Esophagus muscularis mucosa (tissue), 4 donors: ENCODE data around the gene CSTF1. TPM values are rescaled to one million over a fixed set of nuclear protein-coding genes. Genes with fewer than 3 reads are reported as not detected.

Experiments
- DNase-seq: peaks from one replicate; pipeline ENCODE4 v3.0.0-alpha.2; 2017; ENCODE audit errors: extremely low spot score
- H3K27ac ChIP-seq, 4 donors: fragments of 200-600 bp; sonication (generic); replicated peaks in 1 of 4; 1 replicate in 3 of 4; 2 replicates in 1 of 4; pipeline ENCODE4 v1.5.1; 2016 to 2019; ENCODE audit warnings: mild to moderate bottlenecking in 1 of 4
- H3K27me3 ChIP-seq, 4 donors: fragments of 200-600 bp; sonication (generic); one replicate each; pipeline versions ENCODE4 v1.5.1 to v1.6.0; 2016 to 2019
- H3K36me3 ChIP-seq, 4 donors: fragments of 200-600 bp; sonication (generic); one replicate each; pipeline ENCODE4 v1.5.1; 2016 to 2019
- H3K4me1 ChIP-seq, 4 donors: fragments of 200-600 bp; sonication (generic); one replicate each; pipeline ENCODE4 v1.5.1; 2016 to 2019
- H3K4me3 ChIP-seq, 4 donors: fragments of 200-600 bp; sonication (generic); 1 replicate in 2 of 4; 2 replicates in 2 of 4; pipeline ENCODE4 v1.5.1; 2016 to 2019; ENCODE audit warnings: mild to moderate bottlenecking in 4 of 4, moderate library complexity in 1 of 4
- H3K9me3 ChIP-seq, 4 donors: fragments of 200-600 bp; sonication (generic); 1 replicate in 3 of 4; 2 replicates in 1 of 4; pipeline ENCODE4 v1.5.1; 2016 to 2019
- CTCF ChIP-seq, 3 experiments: fragments of 200-600 bp in 2 of 3; fragments of 450-650 bp in 1 of 3; sonication (generic) in 2 of 3; IDR thresholded peaks; one replicate each; pipeline ENCODE4 v1.5.1; 2017 to 2019; ENCODE audit warnings: antibody characterized with exemption in 3 of 3, mild to moderate bottlenecking in 2 of 3, moderate library complexity in 1 of 3
- EP300 ChIP-seq: sonication (generic); formaldehyde crosslinking; IDR thresholded peaks from one replicate; pipeline ENCODE4 v1.6.1; 2017; ENCODE audit warnings: antibody characterized with exemption
- POLR2A ChIP-seq: fragments of 450-650 bp; IDR thresholded peaks from one replicate; pipeline ENCODE4 v1.6.1; 2017; ENCODE audit warnings: antibody characterized with exemption, moderate library complexity, mild to moderate bottlenecking, low read depth
- POLR2AphosphoS5 ChIP-seq, 2 donors: sonication (generic); formaldehyde crosslinking; IDR thresholded peaks; one replicate each; pipeline ENCODE4 v1.6.1; 2017; ENCODE audit warnings: antibody characterized with exemption in 2 of 2
- WGBS: methylation state at CpG from one replicate; pipeline ENCODE4 v1.1.5; 2018; 5-methylcytosine and 5-hydroxymethylcytosine counted together
- intact Hi-C: fragments of 100-400 bp; cut with DNase I; formaldehyde crosslinking; loops from one replicate; pipeline ENCODE4 v1.15.1; 2023
- total RNA-seq, 4 donors: library from RNA; depleted of rRNA; stranded (reverse); fragments of >200 nt; gene quantifications; one replicate each; pipeline versions ENCODE4 v1.1.0 to v1.2.1, GENCODE V29; 2016

The CSTF1 gene
- total RNA-seq, 4 donors from 2014 or later: 16.2 to 22.9 (median 20.7) TPM

DNA sequence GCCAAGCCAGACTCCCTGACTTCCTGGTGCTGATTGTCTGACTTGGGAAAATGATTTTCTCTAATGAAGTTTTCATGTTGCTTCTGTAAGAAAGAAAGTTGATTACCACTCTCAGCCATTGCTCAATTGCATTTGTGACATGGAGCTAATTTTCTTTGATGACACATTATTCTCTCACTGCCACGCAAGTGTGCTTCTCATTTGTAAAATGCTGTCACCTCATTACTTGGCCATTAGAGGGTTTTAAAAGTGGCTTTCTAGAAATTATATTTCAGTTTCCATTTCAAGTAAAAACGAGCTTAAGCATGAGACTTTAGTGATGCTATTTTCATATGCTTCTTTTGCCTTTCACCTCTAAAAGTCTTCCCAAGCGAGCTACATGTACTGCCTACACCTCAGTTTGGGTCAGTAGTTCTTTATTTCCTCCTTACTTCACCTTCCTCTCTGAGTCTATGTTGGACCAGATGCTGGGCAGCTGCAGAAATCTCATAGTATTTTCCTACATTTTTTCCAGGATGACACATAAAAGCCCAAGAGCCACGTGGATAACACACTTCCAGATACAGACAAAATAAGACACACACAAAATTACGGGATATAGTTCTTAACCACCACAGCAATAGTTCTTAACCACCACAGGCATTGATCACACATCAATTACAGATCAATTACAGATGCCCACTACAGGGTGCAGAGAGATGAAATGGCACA is 39.9 kb upstream of the CSTF1 start:
- no peak for TF ChIP-seq CTCF (IDR thresholded peaks at IDR 0.05)
- TF ChIP-seq EP300: no peak
- TF ChIP-seq POLR2AphosphoS5 (IDR thresholded peaks at IDR 0.05): no peak
- TF ChIP-seq POLR2A: no peak
- intact Hi-C loops: no loop called here
- Histone ChIP-seq H3K9me3 (no peaks in the 10 kb centered on the region), H3K4me1 (no peaks in the 10 kb centered on the region), H3K4me3 (no peak overlapping the region), H3K27me3 (peaks cover 0 to 15% (median under 1%) of the 10 kb centered on the region in 4 donors), H3K36me3 (no peaks in the 10 kb centered on the region), H3K27ac (no peak overlapping the region)
- DNase-seq: no peak
- 62% methylated on average over 5 of the region's 5 CpGs for WGBS

- Histone ChIP-seq H3K4me1 (peaks cover 0 to 3% (median under 1%) of the 10 kb centered on the region in 4 donors), H3K27me3 (peaks cover 0 to 9% (median 0%) of the 10 kb centered on the region in 4 donors), H3K27ac (no peak overlapping the region), H3K36me3 (no peaks in the 10 kb centered on the region), H3K9me3 (no peaks in the 10 kb centered on the region), H3K4me3 (no peak overlapping the region)
- intact Hi-C loops: no loop called here
- WGBS: 82% methylated on average over 4 of the region's 4 CpGs
- TF ChIP-seq EP300 (no peak), POLR2A (no peak), CTCF (IDR thresholded peaks at IDR 0.05) (no peak), POLR2AphosphoS5 (IDR thresholded peaks at IDR 0.05) (no peak)
- no peak for DNase-seq
Measured at GRCh38 chr20:56353356-56353755, 39.1 kb upstream of the CSTF1 start.

GRCh38 chr20:56358070-56358469 is 34.4 kb upstream of the CSTF1 start:
- Histone ChIP-seq H3K36me3 (peaks cover 0 to 10% (median 4%) of the 10 kb centered on the region in 4 donors), H3K4me3 (peak overlapping the region; percentile 87 to 98 (median 94)), H3K9me3 (no peaks in the 10 kb centered on the region), H3K27ac (peak overlapping the region in 2 of 4 donors; percentile 89), H3K27me3 (no peaks in the 10 kb centered on the region), H3K4me1 (peaks cover 15 to 40% (median 33%) of the 10 kb centered on the region in 4 donors)
- 68% methylated on average over 6 of the region's 6 CpGs for WGBS
- TF ChIP-seq EP300 (no peak), POLR2AphosphoS5 (IDR thresholded peaks at IDR 0.05) (no peak), CTCF (IDR thresholded peaks at IDR 0.05) (no peak), POLR2A (no peak)
- intact Hi-C loops: loop anchor here (2.0 kb wide), 1 partner anchor 35 kb away; the partner anchor contains the start of genes AURKA and CSTF1
- DNase-seq: no peak

DNA sequence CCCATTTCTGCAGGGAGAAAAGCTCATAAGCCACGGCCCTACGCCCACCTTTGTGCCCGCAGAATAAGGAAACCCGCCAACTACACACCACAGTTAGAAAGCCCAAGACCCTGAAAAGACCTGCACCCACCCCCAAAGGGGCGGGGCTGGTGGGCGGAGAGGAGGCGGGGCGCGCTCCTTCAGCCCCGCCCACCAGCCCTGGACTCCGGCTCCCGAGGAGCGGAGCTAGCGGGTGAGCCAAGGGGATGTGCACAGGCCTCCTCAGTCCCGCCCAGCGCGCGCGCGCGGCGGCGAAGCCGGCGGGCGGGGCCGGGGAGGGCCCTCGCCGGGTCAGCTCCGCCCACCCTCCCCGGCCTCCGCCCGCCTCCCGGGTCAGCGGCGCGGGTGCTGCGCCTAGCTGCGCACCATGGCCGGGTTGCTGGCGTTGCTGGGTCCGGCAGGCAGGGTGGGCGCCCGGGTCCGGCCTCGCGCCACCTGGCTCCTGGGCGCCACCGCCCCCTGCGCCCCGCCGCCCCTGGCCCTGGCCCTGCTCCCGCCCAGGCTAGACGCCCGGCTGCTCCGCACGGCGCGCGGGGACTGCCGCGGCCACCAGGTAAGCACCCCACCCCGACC is 33.7 kb upstream of the CSTF1 start, which contains the start of gene FAM210B:
FAM210B (plus strand) TSS at position 375 of the 612 bp plus-strand sequence; CDS start at position 407, 32 bp downstream.
- Histone ChIP-seq H3K4me3 (peak within 1 kb of the TSS; percentile 87 to 98 (median 94)), H3K36me3 (peaks cover 0 to 10% (median 4%) of the 10 kb centered on the region in 4 donors), H3K9me3 (no peaks in the 10 kb centered on the region), H3K4me1 (peaks cover 15 to 46% (median 36%) of the 10 kb centered on the region in 4 donors), H3K27ac (peak within 1 kb of the TSS; percentile 82 to 89 (median 87)), H3K27me3 (no peaks in the 10 kb centered on the region)
- WGBS: 3% methylated on average over 11 of the region's 63 CpGs
- intact Hi-C loops: loop anchor here (2.0 kb wide), 1 partner anchor 34 kb away; the partner anchor contains the start of genes AURKA and CSTF1
- peak; percentile 56 to 80 for TF ChIP-seq POLR2AphosphoS5 (IDR thresholded peaks at IDR 0.05)
- TF ChIP-seq POLR2A: no peak
- no peak for DNase-seq
